ENCODE data around the gene KIRREL3. TPM values are rescaled to one million over a fixed set of nuclear protein-coding genes. Genes with fewer than 3 reads are reported as not detected.

KIRREL3 gene
- total and polyA plus RNA-seq, 4 donors: 0.90 TPM; not detected in 3

DNA sequence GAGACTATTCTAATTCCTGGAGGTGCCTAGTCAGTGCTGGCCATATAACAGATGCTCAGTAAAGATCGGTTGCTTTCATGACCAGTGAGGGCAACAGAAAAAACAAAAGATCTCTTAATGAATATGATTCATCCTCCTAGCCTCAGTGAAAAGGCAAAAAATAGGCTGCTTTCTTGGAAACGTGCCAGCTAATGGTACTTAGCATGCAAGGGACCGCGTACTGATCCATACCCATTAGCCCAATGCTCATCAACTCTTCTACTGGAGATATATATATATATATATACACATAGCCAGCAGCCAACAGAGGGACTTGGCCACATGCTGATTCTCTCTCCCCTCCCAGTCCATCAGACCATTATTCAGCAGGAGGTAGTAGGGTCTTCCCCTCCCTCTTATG lies 320.4 kb downstream of the KIRREL3 start:
- WGBS, 2 donors: 67 to 69% methylated on average over 4 of the region's 4 CpGs
- H3K4me1 ChIP-seq (ENCODE audit: control insufficient read depth in 1 of 2, insufficient read depth in 2 of 2, low read length in 2 of 2): no peaks in the 10 kb centered on the region
- no peaks in the 10 kb centered on the region for H3K36me3 ChIP-seq (ENCODE audit: control insufficient read depth in 1 of 2, insufficient read depth in 2 of 2, low read length in 1 of 2)
- H3K27me3 ChIP-seq (ENCODE audit: control insufficient read depth in 1 of 2, insufficient read depth in 2 of 2, low read length in 1 of 2): no peaks in the 10 kb centered on the region
- H3K4me3 ChIP-seq (ENCODE audit: low read length in 2 of 2): no peak overlapping the region
- DNase-seq: no peak
- intact Hi-C loops (cut with DNase I): no loop called here
- no peak overlapping the region for H3K27ac ChIP-seq (ENCODE audit: low read depth in 1 of 2, low read length in 2 of 2)
- H3K9me3 ChIP-seq (ENCODE audit: control insufficient read depth, low read length): no peaks in the 10 kb centered on the region
- no peak for ATAC-seq (ENCODE audit: low FRiP score)

DNA sequence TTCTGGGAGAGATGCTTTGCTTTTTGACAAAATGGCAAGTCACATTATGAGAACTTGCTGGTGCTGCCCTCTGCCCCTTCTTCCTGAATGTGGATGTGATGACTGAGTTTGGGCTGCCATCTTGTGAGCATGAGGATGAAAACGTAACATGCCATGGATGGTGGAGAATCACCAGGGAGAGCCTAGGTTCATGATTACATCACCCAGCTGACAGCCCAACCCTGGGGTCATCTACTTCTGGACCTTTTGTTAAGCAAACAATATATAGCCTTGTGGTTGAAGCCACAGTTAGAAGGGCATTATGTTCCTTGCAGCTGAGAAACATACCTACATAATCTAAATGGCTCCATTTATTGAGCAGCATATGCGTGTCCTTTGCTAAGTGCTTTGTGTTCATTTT lies 321.5 kb downstream of the KIRREL3 start:
- Histone ChIP-seq H3K4me1 (ENCODE audit: control insufficient read depth in 1 of 2, insufficient read depth in 2 of 2, low read length in 2 of 2) (no peaks in the 10 kb centered on the region), H3K36me3 (ENCODE audit: control insufficient read depth in 1 of 2, insufficient read depth in 2 of 2, low read length in 1 of 2) (no peaks in the 10 kb centered on the region), H3K9me3 (ENCODE audit: control insufficient read depth, low read length) (no peaks in the 10 kb centered on the region), H3K4me3 (ENCODE audit: low read length in 2 of 2) (no peak overlapping the region), H3K27ac (ENCODE audit: low read depth in 1 of 2, low read length in 2 of 2) (no peak overlapping the region), H3K27me3 (ENCODE audit: control insufficient read depth in 1 of 2, insufficient read depth in 2 of 2, low read length in 1 of 2) (no peaks in the 10 kb centered on the region)
- no peak for DNase-seq
- ATAC-seq (ENCODE audit: low FRiP score): no peak
- intact Hi-C loops (cut with DNase I): no loop called here
- 39 to 63% methylated on average over 2 of the region's 2 CpGs for WGBS, 2 donors

DNA sequence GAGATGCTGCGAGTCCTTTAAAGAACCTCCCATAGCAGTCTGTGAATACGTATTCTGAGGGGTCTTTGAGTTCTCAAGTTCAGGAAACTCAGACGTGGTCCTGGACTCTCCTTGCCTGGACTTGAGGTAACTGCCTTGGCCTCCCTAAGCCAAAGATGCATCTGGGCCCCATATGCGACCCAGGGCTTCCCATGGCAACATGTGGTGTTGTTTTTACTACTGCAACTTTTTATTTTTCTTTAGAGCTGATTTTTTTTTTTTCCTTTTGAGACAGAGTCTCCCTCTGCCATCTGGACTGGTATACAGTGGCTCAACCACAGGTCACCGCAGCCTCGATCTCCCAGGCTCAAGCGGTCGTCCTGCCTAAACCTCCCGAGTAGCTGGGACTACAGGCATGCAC lies 324.0 kb downstream of the KIRREL3 start:
- H3K27me3 ChIP-seq (ENCODE audit: control insufficient read depth in 1 of 2, insufficient read depth in 2 of 2, low read length in 1 of 2): no peaks in the 10 kb centered on the region
- H3K4me3 ChIP-seq (ENCODE audit: low read length in 2 of 2): no peak overlapping the region
- no peak overlapping the region for H3K27ac ChIP-seq (ENCODE audit: low read depth in 1 of 2, low read length in 2 of 2)
- H3K36me3 ChIP-seq (ENCODE audit: control insufficient read depth in 1 of 2, insufficient read depth in 2 of 2, low read length in 1 of 2): no peaks in the 10 kb centered on the region
- H3K9me3 ChIP-seq (ENCODE audit: control insufficient read depth, low read length): no peaks in the 10 kb centered on the region
- intact Hi-C loops (cut with DNase I): no loop called here
- no peak for ATAC-seq (ENCODE audit: low FRiP score)
- no peaks in the 10 kb centered on the region for H3K4me1 ChIP-seq (ENCODE audit: control insufficient read depth in 1 of 2, insufficient read depth in 2 of 2, low read length in 2 of 2)
- DNase-seq: no peak
- 49 to 60% methylated on average over 9 of the region's 9 CpGs for WGBS, 2 donors

DNA sequence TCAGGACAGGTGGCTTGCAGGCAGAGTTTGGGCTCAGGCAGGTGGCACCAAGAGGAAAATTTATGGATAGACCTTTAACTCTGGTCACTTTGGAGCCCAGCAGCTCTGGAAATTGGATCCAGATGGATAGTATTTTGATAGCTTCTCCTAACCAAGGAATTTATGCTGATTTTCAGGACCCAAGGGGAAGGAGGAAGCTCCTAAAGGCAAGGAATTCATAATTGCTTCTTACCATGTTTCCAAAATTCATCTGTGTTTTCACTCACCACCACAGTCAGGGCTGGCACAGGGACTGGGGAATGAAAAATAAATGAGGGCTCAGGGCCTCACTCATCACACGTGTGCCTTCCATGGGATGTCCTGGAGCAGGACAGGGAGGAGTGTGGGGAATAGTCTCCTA lies 327.3 kb downstream of the KIRREL3 start:
- Histone ChIP-seq H3K4me3 (ENCODE audit: low read length in 2 of 2) (no peak overlapping the region), H3K4me1 (ENCODE audit: control insufficient read depth in 1 of 2, insufficient read depth in 2 of 2, low read length in 2 of 2) (no peaks in the 10 kb centered on the region), H3K27ac (ENCODE audit: low read depth in 1 of 2, low read length in 2 of 2) (no peak overlapping the region), H3K27me3 (ENCODE audit: control insufficient read depth in 1 of 2, insufficient read depth in 2 of 2, low read length in 1 of 2) (no peaks in the 10 kb centered on the region), H3K9me3 (ENCODE audit: control insufficient read depth, low read length) (no peaks in the 10 kb centered on the region), H3K36me3 (ENCODE audit: control insufficient read depth in 1 of 2, insufficient read depth in 2 of 2, low read length in 1 of 2) (no peaks in the 10 kb centered on the region)
- WGBS, 2 donors: 12 to 32% methylated on average over 1 of the region's 1 CpG
- intact Hi-C loops (cut with DNase I): no loop called here
- DNase-seq: no peak
- no peak for ATAC-seq (ENCODE audit: low FRiP score)

DNA sequence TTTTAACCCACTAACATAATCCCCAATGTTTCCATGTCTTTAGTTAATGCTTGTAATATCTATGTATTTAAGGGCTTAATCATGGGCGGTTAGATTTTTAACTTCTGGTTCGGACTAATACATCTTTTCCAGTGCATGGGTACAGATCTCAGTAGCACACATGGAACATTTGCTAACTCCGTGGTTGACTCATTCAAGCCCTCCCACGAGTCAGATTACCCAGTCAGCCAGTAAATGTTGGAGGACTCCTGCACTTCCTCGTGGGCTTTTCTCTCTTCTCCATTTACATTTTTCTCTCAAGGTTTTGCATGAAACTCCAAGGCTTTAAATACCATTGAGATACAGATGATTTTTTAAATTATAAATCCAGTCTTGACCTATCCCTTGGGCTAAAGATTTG lies 331.2 kb downstream of the KIRREL3 start:
- Histone ChIP-seq H3K27ac (ENCODE audit: low read depth in 1 of 2, low read length in 2 of 2) (no peak overlapping the region), H3K27me3 (ENCODE audit: control insufficient read depth in 1 of 2, insufficient read depth in 2 of 2, low read length in 1 of 2) (no peaks in the 10 kb centered on the region), H3K4me1 (ENCODE audit: control insufficient read depth in 1 of 2, insufficient read depth in 2 of 2, low read length in 2 of 2) (no peaks in the 10 kb centered on the region), H3K4me3 (ENCODE audit: low read length in 2 of 2) (no peak overlapping the region), H3K9me3 (ENCODE audit: control insufficient read depth, low read length) (no peaks in the 10 kb centered on the region), H3K36me3 (ENCODE audit: control insufficient read depth in 1 of 2, insufficient read depth in 2 of 2, low read length in 1 of 2) (no peaks in the 10 kb centered on the region)
- ATAC-seq (ENCODE audit: low FRiP score) (no peak), DNase-seq (no peak)
- intact Hi-C loops (cut with DNase I): no loop called here
- WGBS, 2 donors: 50 to 52% methylated on average over 5 of the region's 5 CpGs

DNA sequence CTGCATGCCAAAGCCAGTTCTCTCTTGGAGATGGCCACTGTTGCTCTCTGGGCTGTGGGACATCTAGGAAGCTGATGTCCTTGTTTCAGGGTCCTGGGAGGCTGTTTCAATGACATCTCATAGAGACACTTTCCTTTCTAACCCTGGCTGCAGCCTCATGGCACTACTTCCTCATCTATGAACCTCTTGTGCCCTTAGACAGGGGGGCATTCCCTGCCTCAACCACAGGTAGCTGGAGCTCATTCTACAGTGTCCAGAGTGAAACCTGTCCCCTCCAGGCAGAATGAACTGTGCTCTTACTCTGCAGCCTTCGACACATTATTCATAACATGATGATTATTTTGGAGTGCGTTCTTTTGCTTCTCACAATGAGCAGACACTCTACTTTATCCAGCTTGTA lies 335.9 kb downstream of the KIRREL3 start:
- Histone ChIP-seq H3K27me3 (ENCODE audit: control insufficient read depth in 1 of 2, insufficient read depth in 2 of 2, low read length in 1 of 2) (no peaks in the 10 kb centered on the region), H3K27ac (ENCODE audit: low read depth in 1 of 2, low read length in 2 of 2) (no peak overlapping the region), H3K4me1 (ENCODE audit: control insufficient read depth in 1 of 2, insufficient read depth in 2 of 2, low read length in 2 of 2) (no peaks in the 10 kb centered on the region), H3K4me3 (ENCODE audit: low read length in 2 of 2) (no peak overlapping the region), H3K36me3 (ENCODE audit: control insufficient read depth in 1 of 2, insufficient read depth in 2 of 2, low read length in 1 of 2) (no peaks in the 10 kb centered on the region), H3K9me3 (ENCODE audit: control insufficient read depth, low read length) (no peaks in the 10 kb centered on the region)
- no peak for DNase-seq
- WGBS, 2 donors: 75 to 81% methylated on average over 2 of the region's 2 CpGs
- intact Hi-C loops (cut with DNase I): no loop called here
- no peak for ATAC-seq (ENCODE audit: low FRiP score)

DNA sequence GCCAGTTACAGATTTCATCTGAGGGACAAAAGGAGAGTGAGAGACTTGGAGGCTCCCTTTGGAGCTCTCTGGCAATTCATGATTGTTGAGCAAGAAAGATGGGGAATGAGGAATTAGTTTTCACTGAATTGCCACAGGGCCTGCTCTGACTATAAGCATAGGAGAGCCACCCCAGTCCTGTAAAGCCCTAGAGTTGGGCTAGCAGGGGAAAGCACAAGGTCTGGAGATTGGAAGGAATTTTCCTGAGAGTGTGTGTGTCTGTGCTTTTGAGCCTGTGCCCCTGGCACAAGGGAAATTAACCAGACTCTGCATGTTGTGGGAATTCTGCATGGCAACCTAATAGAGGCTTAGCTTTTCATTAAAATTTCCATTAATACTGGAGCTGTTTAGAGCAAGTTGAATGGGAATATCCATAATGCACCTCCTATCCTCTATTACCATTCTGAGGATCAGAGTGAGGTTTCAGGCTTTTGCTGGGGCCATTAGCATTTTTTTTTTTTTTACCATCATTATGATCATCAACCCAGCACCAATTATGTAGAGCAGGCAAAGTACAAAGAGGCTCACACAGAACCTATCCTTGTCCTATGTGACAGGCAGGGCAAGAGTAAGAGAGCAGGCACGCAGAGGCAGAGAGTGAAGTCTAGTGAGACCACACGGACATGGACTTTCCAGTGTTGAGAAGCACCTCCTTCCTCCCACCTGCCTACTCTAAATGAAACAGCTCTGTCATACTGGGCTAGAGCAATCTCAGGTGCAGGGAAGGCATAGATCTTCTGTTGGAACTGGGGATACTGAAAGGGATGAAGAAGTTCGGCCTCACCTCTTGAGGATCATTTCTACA lies 336.6 kb downstream of the KIRREL3 start:
- ATAC-seq (ENCODE audit: low FRiP score) (no peak), DNase-seq (no peak)
- WGBS, 2 donors: 81 to 85% methylated on average over 3 of the region's 3 CpGs
- Histone ChIP-seq H3K27ac (ENCODE audit: low read depth in 1 of 2, low read length in 2 of 2) (no peak overlapping the region), H3K27me3 (ENCODE audit: control insufficient read depth in 1 of 2, insufficient read depth in 2 of 2, low read length in 1 of 2) (no peaks in the 10 kb centered on the region), H3K4me1 (ENCODE audit: control insufficient read depth in 1 of 2, insufficient read depth in 2 of 2, low read length in 2 of 2) (no peaks in the 10 kb centered on the region), H3K36me3 (ENCODE audit: control insufficient read depth in 1 of 2, insufficient read depth in 2 of 2, low read length in 1 of 2) (no peaks in the 10 kb centered on the region), H3K4me3 (ENCODE audit: low read length in 2 of 2) (no peak overlapping the region), H3K9me3 (ENCODE audit: control insufficient read depth, low read length) (no peaks in the 10 kb centered on the region)
- intact Hi-C loops (cut with DNase I): no loop called here

DNA sequence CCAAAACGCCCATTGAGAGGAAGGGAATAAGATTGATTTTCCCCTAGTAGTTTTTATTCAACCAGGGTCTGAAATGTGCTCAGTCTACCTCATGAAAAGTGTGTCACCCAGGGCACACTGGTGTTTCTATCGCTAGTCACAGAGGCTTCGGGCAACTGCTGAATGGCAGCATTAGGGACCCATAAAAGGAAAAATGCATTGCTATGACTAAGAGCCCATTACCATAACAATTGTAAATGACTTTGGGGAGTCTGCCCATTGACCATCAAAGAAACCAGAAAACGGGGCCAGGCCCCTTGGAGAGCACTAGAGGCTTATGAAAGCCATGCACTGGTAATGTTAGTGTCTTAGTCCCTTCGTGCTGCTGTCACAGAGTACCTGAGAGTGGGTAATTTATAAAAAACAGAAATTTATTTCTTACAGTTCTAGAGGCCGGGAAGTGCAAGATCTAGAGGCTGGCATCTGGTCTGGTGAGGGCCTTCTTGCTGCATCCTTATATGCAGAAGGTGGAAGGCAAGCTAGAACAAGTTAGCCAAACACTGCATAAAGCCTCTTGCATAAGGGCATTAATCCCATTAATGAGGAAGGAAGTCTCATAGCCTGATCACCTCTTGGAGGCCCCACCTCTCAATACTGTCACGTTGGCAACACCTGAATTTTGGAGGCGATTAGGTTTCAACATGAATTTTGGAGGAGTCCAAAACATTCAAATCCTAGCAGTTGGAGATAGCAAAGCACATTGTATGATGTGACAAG lies 338.4 kb downstream of the KIRREL3 start:
- Histone ChIP-seq H3K4me1 (ENCODE audit: control insufficient read depth in 1 of 2, insufficient read depth in 2 of 2, low read length in 2 of 2) (no peaks in the 10 kb centered on the region), H3K27me3 (ENCODE audit: control insufficient read depth in 1 of 2, insufficient read depth in 2 of 2, low read length in 1 of 2) (no peaks in the 10 kb centered on the region), H3K36me3 (ENCODE audit: control insufficient read depth in 1 of 2, insufficient read depth in 2 of 2, low read length in 1 of 2) (no peaks in the 10 kb centered on the region), H3K4me3 (ENCODE audit: low read length in 2 of 2) (no peak overlapping the region), H3K27ac (ENCODE audit: low read depth in 1 of 2, low read length in 2 of 2) (no peak overlapping the region), H3K9me3 (ENCODE audit: control insufficient read depth, low read length) (no peaks in the 10 kb centered on the region)
- no peak for ATAC-seq (ENCODE audit: low FRiP score)
- WGBS, 2 donors: 68 to 70% methylated on average over 8 of the region's 8 CpGs
- intact Hi-C loops (cut with DNase I): no loop called here
- no peak for DNase-seq
